Upper lobe of right lung (tissue), 1 donor: ENCODE data around the gene PHAF1. TPM values are rescaled to one million over a fixed set of nuclear protein-coding genes. Genes with fewer than 3 reads are reported as not detected.

Experiments
- ATAC-seq: fragments of 200-7000 bp; cut with Tn5 transposase; one replicate; pipeline ENCODE4 v1.9.1; 2020; ENCODE audit warnings: mild to moderate bottlenecking, moderate library complexity
- DNase-seq: peaks from one replicate; pipeline ENCODE4 v3.0.0-alpha.2; 2020
- H3K27ac ChIP-seq: fragments of 200-600 bp; one replicate; pipeline ENCODE4 v1.8.0; 2022
- H3K27me3 ChIP-seq: fragments of 200-600 bp; one replicate; pipeline ENCODE4 v1.8.0; 2022; ENCODE audit warnings: mild to moderate bottlenecking
- H3K36me3 ChIP-seq: fragments of 200-600 bp; one replicate; pipeline ENCODE4 v1.8.0; 2022
- H3K4me1 ChIP-seq: fragments of 200-600 bp; one replicate; pipeline ENCODE4 v1.8.0; 2022
- H3K4me3 ChIP-seq: fragments of 200-600 bp; one replicate; pipeline ENCODE4 v1.8.0; 2022; ENCODE audit warnings: mild to moderate bottlenecking
- H3K9me3 ChIP-seq: fragments of 200-600 bp; one replicate; pipeline ENCODE4 v1.8.0; 2022
- CTCF ChIP-seq: fragments of 200-600 bp; IDR thresholded peaks from one replicate; pipeline ENCODE4 v1.8.0; 2022; ENCODE audit warnings: antibody characterized with exemption
- intact Hi-C: fragments of 100-400 bp; cut with DNase I; formaldehyde crosslinking; loops from one replicate; pipeline ENCODE4 v1.11.0; 2022
- total RNA-seq: library from RNA; stranded (reverse); fragmentation: NEBNext Ultra II Directional; extraction: Animal tissue kit (Norgen Biotek cat#: 25700); gene quantifications from one replicate; pipeline ENCODE4 v1.2.1, GENCODE V29; 2021
- donor health status: DM: no; HTN: yes; CAD: no; lungs with severe emphysema.

PHAF1 gene
- total RNA-seq, 1 donor from 2014 or later, result 16.4 TPM

- intact Hi-C loops, result no loop called here
Measured at GRCh38 chr16:67112591-67113399, 3.1 kb downstream of the PHAF1 start.

GRCh38 chr16:67114793-67115192 is 5.1 kb downstream of the PHAF1 start:
- DNase-seq, result no peak
- no peaks in the 10 kb centered on the region for H3K27me3 ChIP-seq
- H3K4me1 ChIP-seq, result peaks cover 13% of the 10 kb centered on the region
- H3K9me3 ChIP-seq, result no peaks in the 10 kb centered on the region
- no peaks in the 10 kb centered on the region for H3K36me3 ChIP-seq
- no peak overlapping the region for H3K4me3 ChIP-seq
- TF ChIP-seq CTCF, result no peak
- no peak for ATAC-seq
- no peak overlapping the region for H3K27ac ChIP-seq
- intact Hi-C loops, result no loop called here

More at GRCh38 chr16:67112591-67113399, 3.1 kb downstream of the PHAF1 start:
- no peak for TF ChIP-seq CTCF
- no peak for ATAC-seq
- H3K27ac ChIP-seq, result no peak overlapping the region
- H3K36me3 ChIP-seq, result no peaks in the 10 kb centered on the region
- H3K4me3 ChIP-seq, result no peak overlapping the region
- H3K27me3 ChIP-seq, result no peaks in the 10 kb centered on the region
- peaks cover 17% of the 10 kb centered on the region for H3K4me1 ChIP-seq
- H3K9me3 ChIP-seq, result no peaks in the 10 kb centered on the region
- DNase-seq, result no peak

- Histone ChIP-seq H3K4me1 (peaks cover 10% of the 10 kb centered on the region), H3K27me3 (no peaks in the 10 kb centered on the region), H3K36me3 (peaks cover 8% of the 10 kb centered on the region), H3K4me3 (no peak overlapping the region), H3K27ac (no peak overlapping the region), H3K9me3 (no peaks in the 10 kb centered on the region)
- intact Hi-C loops, result no loop called here
- DNase-seq (no peak), ATAC-seq (no peak)
- TF ChIP-seq CTCF, result no peak
Measured at GRCh38 chr16:67115639-67116038, 5.9 kb downstream of the PHAF1 start.

- Histone ChIP-seq H3K27ac (no peak overlapping the region), H3K4me3 (no peak overlapping the region), H3K9me3 (no peaks in the 10 kb centered on the region), H3K36me3 (peaks cover 16% of the 10 kb centered on the region), H3K27me3 (no peaks in the 10 kb centered on the region), H3K4me1 (no peaks in the 10 kb centered on the region)
- ATAC-seq (no peak), DNase-seq (no peak)
- TF ChIP-seq CTCF, result no peak
- intact Hi-C loops, result no loop called here
Measured at GRCh38 chr16:67116388-67117311, 6.9 kb downstream of the PHAF1 start.

- intact Hi-C loops, result no loop called here
- H3K9me3 ChIP-seq, result no peaks in the 10 kb centered on the region
- DNase-seq, result no peak
Measured at GRCh38 chr16:67117716-67118115, 8.0 kb downstream of the PHAF1 start.

More at GRCh38 chr16:67117716-67118115, 8.0 kb downstream of the PHAF1 start:
- no peak overlapping the region for H3K27ac ChIP-seq
- no peaks in the 10 kb centered on the region for H3K27me3 ChIP-seq
- H3K36me3 ChIP-seq, result peaks cover 27% of the 10 kb centered on the region
- H3K4me3 ChIP-seq, result no peak overlapping the region
- no peak for TF ChIP-seq CTCF
- ATAC-seq, result no peak
- H3K4me1 ChIP-seq, result no peaks in the 10 kb centered on the region
